ENCODE measurements around the gene SYT8.

The SYT8 gene

GRCh38 chr11:1832211-1832919 lies 2.4 kb upstream of the SYT8 start:
- DNase-seq (ENCODE audit: low read depth in 2 of 2): peak; percentile 53 to 75

GRCh38 chr11:1832920-1833295 lies 1.9 kb upstream of the SYT8 start:
- DNase-seq (ENCODE audit: low read depth in 2 of 2): no peak

- DNase-seq (ENCODE audit: low read depth in 2 of 2): no peak
These were observed 654 bp upstream of the SYT8 start for GRCh38 chr11:1834062-1834610.

- no peak for DNase-seq (ENCODE audit: low read depth in 2 of 2)
These were observed 851 bp downstream of the SYT8 start for GRCh38 chr11:1835671-1836010.

- DNase-seq (ENCODE audit: low read depth in 2 of 2): no peak
These were observed 1.5 kb downstream of the SYT8 start for GRCh38 chr11:1836011-1836945.

GRCh38 chr11:1837171-1838076 lies 2.6 kb downstream of the SYT8 start:
- peak; percentile 73 to 76 for DNase-seq (ENCODE audit: low read depth in 2 of 2)

GRCh38 chr11:1838077-1838425 lies 3.3 kb downstream of the SYT8 start:
- no peak for DNase-seq (ENCODE audit: low read depth in 2 of 2)

- DNase-seq (ENCODE audit: low read depth in 2 of 2): no peak
These were observed 3.8 kb downstream of the SYT8 start, which contains the start of gene TNNI2 for GRCh38 chr11:1838426-1839144. Gene TNNI2, plus strand, starts transcription at chr11:1838981. Its CDS starts 716 bp downstream, at chr11:1839697.

- no peak for DNase-seq (ENCODE audit: low read depth in 2 of 2)
These were observed 4.6 kb downstream of the SYT8 start for GRCh38 chr11:1839204-1839923.

- DNase-seq (ENCODE audit: low read depth in 2 of 2): no peak
These were observed 5.4 kb downstream of the SYT8 start for GRCh38 chr11:1839924-1840779.

- no peak for DNase-seq (ENCODE audit: low read depth in 2 of 2)
These were observed 6.1 kb downstream of the SYT8 start for GRCh38 chr11:1840780-1841480.

GRCh38 chr11:1841511-1842148 lies 6.8 kb downstream of the SYT8 start:
- DNase-seq (ENCODE audit: low read depth in 2 of 2): no peak

GRCh38 chr11:1842149-1843097 lies 7.6 kb downstream of the SYT8 start:
- DNase-seq (ENCODE audit: low read depth in 2 of 2): no peak

- DNase-seq (ENCODE audit: low read depth in 2 of 2): no peak
These were observed 8.3 kb downstream of the SYT8 start for GRCh38 chr11:1843098-1843473.

- DNase-seq (ENCODE audit: low read depth in 2 of 2): no peak
These were observed 9.0 kb downstream of the SYT8 start for GRCh38 chr11:1843796-1844195.

- DNase-seq (ENCODE audit: low read depth in 2 of 2): peak in 1 of 2 donors; percentile 34
These were observed 9.7 kb downstream of the SYT8 start for GRCh38 chr11:1844221-1845094.

All from stimulated activated CD4-positive, alpha-beta T cell treated with anti-CD3 and anti-CD28 coated beads, Interleukin-1b, Interleukin-23, amount 100 ng/mL, for 4 hours (primary cell).